HCEC 1CT (cell line): Measurements from ENCODE around the gene DIDO1.

Experiments used
- DNase-seq: peaks from one replicate; pipeline ENCODE4 v3.0.0-alpha.2; 2017

The DIDO1 gene

GRCh38 chr20:62949962-62950361, 23.7 kb upstream of the DIDO1 start:
- no peak for DNase-seq

GRCh38 chr20:62949153-62949821, 23.0 kb upstream of the DIDO1 start:
- no peak for DNase-seq

- no peak for DNase-seq
Measured at GRCh38 chr20:62947532-62948300, 21.4 kb upstream of the DIDO1 start.

GRCh38 chr20:62946918-62947317, 20.6 kb upstream of the DIDO1 start:
- no peak for DNase-seq

- DNase-seq: no peak
Measured at GRCh38 chr20:62945771-62946339, 19.6 kb upstream of the DIDO1 start.

DNA sequence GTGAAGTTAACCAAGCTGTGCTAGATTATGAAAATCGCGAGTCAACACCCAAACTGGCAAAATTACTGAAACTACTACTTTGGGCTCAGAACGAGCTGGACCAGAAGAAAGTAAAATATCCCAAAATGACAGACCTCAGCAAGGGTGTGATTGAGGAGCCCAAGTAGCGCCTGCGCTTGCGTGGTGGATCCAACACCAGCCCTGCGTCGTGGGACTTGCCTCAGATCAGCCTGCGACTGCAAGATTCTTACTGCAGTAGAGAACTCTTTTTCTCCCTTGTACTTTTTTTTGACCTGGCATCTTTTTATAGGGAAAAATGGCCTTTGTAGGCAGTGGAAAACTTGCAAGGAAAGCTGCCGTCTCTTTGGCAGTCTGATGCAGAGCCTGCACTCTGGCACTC, 18.4 kb upstream of the DIDO1 start:
- no peak for DNase-seq

- DNase-seq: no peak
Measured at GRCh38 chr20:62944184-62944583, 17.9 kb upstream of the DIDO1 start.

GRCh38 chr20:62943396-62943795, 17.1 kb upstream of the DIDO1 start:
- DNase-seq: no peak

DNA sequence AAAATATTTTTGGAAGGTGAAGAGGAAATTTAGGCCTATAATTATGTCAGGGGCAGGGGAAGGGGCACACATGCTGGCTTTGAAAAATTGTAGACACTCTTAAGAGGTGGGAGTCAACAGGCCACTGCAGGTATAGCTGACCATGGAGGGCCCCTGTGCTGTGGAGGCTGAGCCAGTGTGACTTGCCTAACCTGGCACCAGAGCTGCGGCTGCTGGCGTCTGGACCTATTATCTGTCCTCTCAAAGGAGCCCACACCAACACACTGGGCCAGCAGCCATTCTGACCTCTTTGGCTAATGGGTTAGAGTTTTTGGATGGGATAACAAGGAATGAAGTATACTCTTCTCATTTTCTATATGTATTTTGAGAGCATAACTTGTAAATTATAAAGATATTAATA, 16.2 kb upstream of the DIDO1 start:
- no peak for DNase-seq

GRCh38 chr20:62941792-62942191, 15.5 kb upstream of the DIDO1 start:
- no peak for DNase-seq

- DNase-seq: no peak
Measured at GRCh38 chr20:62940875-62941274, 14.6 kb upstream of the DIDO1 start.

- DNase-seq: peak; percentile 50
Measured at GRCh38 chr20:62938105-62938888, 12.0 kb upstream of the DIDO1 start, which contains the start of gene GID8. GID8 (plus strand) TSS chr20:62938147; CDS start chr20:62941503, 3,356 bp downstream.

DNA sequence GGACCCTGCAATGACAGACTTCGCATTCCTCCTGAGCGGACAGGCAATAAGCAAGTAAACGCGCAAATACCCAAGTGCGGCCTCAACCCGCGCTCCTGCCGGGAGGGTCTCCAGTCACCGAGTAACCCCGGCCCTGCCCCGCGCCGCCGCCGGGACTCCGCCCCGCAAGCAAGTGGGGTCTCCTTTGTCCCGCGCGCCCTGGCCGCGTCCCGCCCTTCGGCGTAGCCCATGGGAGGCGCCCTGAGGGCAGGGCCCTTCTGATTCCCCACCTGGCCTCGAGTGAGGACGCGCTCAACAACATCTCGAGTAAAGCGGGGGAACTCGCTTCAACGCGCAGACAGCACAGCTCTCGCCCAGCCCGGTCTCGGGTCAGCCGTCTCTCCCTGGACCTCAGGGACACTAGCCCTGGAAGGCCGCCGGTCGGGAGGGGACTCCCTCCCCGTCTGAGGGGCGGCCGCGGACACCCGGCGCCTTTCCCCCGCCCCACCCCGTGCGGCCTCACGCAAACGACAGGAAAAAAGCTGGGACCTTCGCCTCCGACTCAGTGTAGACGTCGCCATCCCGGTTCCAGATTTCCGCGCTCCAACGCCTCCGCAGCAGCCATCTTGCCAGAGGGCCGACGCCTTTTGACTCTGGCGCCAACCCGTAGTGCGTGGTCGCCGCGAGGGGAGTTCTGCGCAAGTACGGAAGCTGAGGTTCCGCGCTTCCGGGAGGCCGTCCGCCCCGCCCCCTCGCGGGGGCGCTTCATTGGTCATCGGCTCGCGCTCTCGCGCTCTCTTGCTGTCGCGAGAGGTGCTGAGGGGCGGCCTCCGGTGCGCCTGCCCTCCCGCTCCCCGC, 11.2 kb upstream of the DIDO1 start:
- DNase-seq: peak; percentile 96

DNA sequence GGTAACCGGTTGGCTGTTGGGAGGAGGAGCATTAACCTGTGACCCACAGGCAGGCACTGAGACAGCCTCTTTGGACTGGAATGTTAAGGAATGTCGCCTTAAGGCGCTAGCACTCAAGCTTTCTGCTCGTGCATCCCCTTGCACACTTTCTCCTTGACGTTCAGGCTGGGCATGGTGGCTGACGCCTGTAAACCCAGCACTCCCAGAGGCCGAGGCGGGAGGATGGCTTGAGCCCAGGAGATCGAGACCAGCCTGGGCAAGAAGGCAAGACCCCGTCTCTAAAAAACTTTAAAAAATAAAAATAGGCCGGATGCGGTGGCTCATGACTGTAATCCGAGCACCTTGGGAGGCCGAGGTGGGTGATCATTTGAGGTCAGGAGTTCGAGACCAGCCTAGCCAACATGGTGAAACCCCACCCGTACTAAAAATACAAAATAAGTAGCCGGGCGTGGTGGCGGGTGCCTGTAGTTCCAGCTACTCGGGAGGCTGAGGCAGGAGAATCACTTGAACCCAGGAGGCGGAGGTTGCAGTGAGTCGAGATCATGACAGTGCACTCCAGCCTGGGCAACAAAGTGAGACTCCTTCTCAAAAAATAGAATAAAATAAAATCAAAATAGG, 9.8 kb upstream of the DIDO1 start:
- DNase-seq: no peak

GRCh38 chr20:62935204-62935967, 9.1 kb upstream of the DIDO1 start:
- no peak for DNase-seq

DNA sequence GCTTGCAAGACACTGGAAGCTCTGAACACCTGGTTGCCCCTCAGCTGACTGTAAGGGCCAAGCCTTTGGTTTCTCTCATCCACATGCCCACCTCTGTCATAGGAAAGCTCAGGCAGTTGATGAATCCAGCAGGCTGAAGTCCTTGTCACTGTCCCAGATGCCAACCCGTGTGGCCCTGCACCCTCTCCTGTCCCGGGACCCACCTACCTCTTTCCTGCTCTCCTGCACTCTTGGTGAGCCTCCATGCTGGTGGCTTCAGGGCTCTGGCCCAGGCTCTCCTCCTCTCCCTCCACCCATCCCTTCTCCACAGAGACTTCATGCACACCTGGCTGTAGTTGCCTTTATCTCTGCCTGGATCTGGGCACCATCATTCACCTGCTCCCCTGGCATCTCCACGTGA, 7.7 kb upstream of the DIDO1 start:
- DNase-seq: no peak

- DNase-seq: no peak
Measured at GRCh38 chr20:62931464-62931863, 5.2 kb upstream of the DIDO1 start.

DNA sequence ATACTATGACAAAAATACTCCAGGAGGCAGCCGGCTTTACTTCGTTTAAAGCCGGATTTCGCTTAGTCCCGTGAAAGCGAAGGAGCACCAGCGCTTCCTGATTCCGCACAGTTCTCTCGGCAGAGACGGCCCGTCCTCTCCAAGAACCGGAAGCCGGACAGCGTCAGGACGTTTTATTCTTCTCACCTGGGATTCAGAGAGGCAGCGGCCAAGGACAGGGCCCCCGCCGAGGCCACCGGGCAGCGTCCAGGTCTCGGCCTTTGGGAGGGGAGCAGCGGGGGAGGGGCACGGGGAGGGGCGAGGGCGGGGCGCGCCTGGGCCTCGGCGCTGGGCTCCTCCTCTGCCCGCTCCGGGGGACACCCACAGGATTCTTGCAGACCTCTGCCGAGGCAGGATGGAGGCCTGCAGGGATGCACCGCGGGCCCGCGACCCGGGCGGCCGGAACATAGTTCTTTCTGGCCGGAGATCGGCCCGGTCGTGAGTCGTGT, 2.8 kb upstream of the DIDO1 start:
- peak; percentile 49 for DNase-seq

GRCh38 chr20:62928246-62928939, 2.1 kb upstream of the DIDO1 start:
- DNase-seq: no peak

- DNase-seq: no peak
Measured at GRCh38 chr20:62927128-62927705, 912 bp upstream of the DIDO1 start.
